Kidney (tissue), 14 donors: ENCODE measurements around the gene COL6A2. TPM values are rescaled to one million over a fixed set of nuclear protein-coding genes. Genes with fewer than 3 reads are reported as not detected.

ENCODE experiments used
- DNase-seq, 5 donors: peaks; one replicate each; pipeline ENCODE4 v3.0.0-alpha.2; 2013 to 2020
- FAIRE-seq: peaks from 2 replicates; lab custom pipeline; 2012; peaks lifted over from hg19 to GRCh38; lab: Jason Lieb, UNC
- H3K27ac ChIP-seq, 2 donors: one replicate each; pipeline ENCODE4 v1.7.0; 2013; ENCODE audit warnings: low read depth in 2 of 2, low read length in 2 of 2, inconsistent platforms in 1 of 2
- H3K27me3 ChIP-seq: one replicate; pipeline ENCODE4 v1.7.1; 2013; ENCODE audit warnings: low read length, inconsistent platforms; ENCODE audit not compliant: control insufficient read depth, insufficient read depth
- H3K36me3 ChIP-seq, 3 donors: one replicate each; pipeline versions ENCODE4 v1.7.0 to v1.7.1; 2013; ENCODE audit warnings: low read length in 3 of 3, control low read depth in 1 of 3, inconsistent platforms in 1 of 3; ENCODE audit not compliant: insufficient read depth in 3 of 3, control insufficient read depth in 2 of 3
- H3K4me1 ChIP-seq, 3 donors: one replicate each; pipeline versions ENCODE4 v1.7.0 to v1.7.1; 2013; ENCODE audit warnings: low read length in 3 of 3, inconsistent platforms in 1 of 3, low read depth in 1 of 3; ENCODE audit not compliant: control insufficient read depth in 2 of 3, insufficient read depth in 2 of 3
- H3K4me3 ChIP-seq, 3 donors: one replicate each; pipeline versions ENCODE4 v1.7.0 to v1.8.1; 2013; ENCODE audit warnings: low read length in 3 of 3, control low read depth in 1 of 3, inconsistent platforms in 1 of 3
- H3K9ac ChIP-seq, 3 donors: one replicate each; pipeline versions ENCODE4 v1.7.0 to v1.7.1; 2013; ENCODE audit warnings: low read length in 3 of 3, control low read depth in 1 of 3, inconsistent platforms in 1 of 3
- H3K9me3 ChIP-seq, 3 donors: one replicate each; pipeline versions ENCODE4 v1.7.0 to v1.7.1; 2013; ENCODE audit warnings: low read length in 3 of 3, control low read depth in 1 of 3, inconsistent platforms in 1 of 3; ENCODE audit not compliant: control insufficient read depth in 2 of 3, insufficient read depth in 1 of 3
- CTCF ChIP-seq: IDR thresholded peaks from 3 replicates; pipeline ENCODE4 v1.5.1; 2012; ENCODE audit warnings: mild to moderate bottlenecking, moderate library complexity, borderline replicate concordance; ENCODE audit not compliant: insufficient read depth; ENCODE audit errors: extremely low read depth
- intact Hi-C: fragments of 100-400 bp; cut with DNase I; formaldehyde crosslinking; loops from one replicate; pipeline ENCODE4 v1.11.1; 2022
- polyA plus RNA-seq: library from polyadenylated mRNA; stranded (reverse); fragments of 350-450 nt; fragmentation: Illumina TruSeq; extraction: RNeasy Lipid Tissue Mini Kit (QIAGEN cat#74804); gene quantifications from one replicate; pipeline ENCODE4 v1.2.3, GENCODE V29; 2014; ENCODE audit warnings: low read depth, low replicate concordance; ENCODE audit not compliant: insufficient read depth
- total RNA-seq: library from RNA; stranded (reverse); fragmentation: NEBNext Ultra II Directional; extraction: Animal tissue kit (Norgen Biotek cat#: 25700); gene quantifications from one replicate; pipeline ENCODE4 v1.2.1, GENCODE V29; 2021
- donor health status: control.
- donor health status: control.
- donor health status: control.
- donor health status: control.
- donor health status: control.
- donor health status: DM: yes; HTN: yes; CAD: no.
- donor health status: Normal renal cell carcinoma (clear cell type).

Gene COL6A2
- total and polyA plus RNA-seq, 2 donors from 2014 or later: 52.4 to 174 TPM

- intact Hi-C loops: no loop called here
- H3K9me3 ChIP-seq: no peaks in the 10 kb centered on the region
- H3K4me1 ChIP-seq: no peaks in the 10 kb centered on the region
- no peaks in the 10 kb centered on the region for H3K36me3 ChIP-seq
- no peaks in the 10 kb centered on the region for H3K27me3 ChIP-seq
- H3K9ac ChIP-seq: no peak overlapping the region
- no peak for TF ChIP-seq CTCF
- FAIRE-seq (no peak), DNase-seq (peak in 1 of 5 donors; percentile 41)
- H3K4me3 ChIP-seq: no peak overlapping the region
- no peak overlapping the region for H3K27ac ChIP-seq
These were observed 60.9 kb downstream of the COL6A2 start for GRCh38 chr21:46158666-46159300.

- TF ChIP-seq CTCF: no peak
- no peaks in the 10 kb centered on the region for H3K4me1 ChIP-seq
- no peak overlapping the region for H3K9ac ChIP-seq
- H3K36me3 ChIP-seq: no peaks in the 10 kb centered on the region
- DNase-seq: peak in 2 of 5 donors; percentile 16 to 31
- FAIRE-seq: no peak
- no peak overlapping the region for H3K27ac ChIP-seq
- no peaks in the 10 kb centered on the region for H3K27me3 ChIP-seq
- H3K9me3 ChIP-seq: no peaks in the 10 kb centered on the region
- intact Hi-C loops: no loop called here
- H3K4me3 ChIP-seq: no peak overlapping the region
These were observed 61.5 kb downstream of the COL6A2 start for GRCh38 chr21:46159390-46159789.

- intact Hi-C loops: no loop called here
- peak in 2 of 5 donors; percentile 8 to 67 for DNase-seq
- no peaks in the 10 kb centered on the region for H3K9me3 ChIP-seq
- no peaks in the 10 kb centered on the region for H3K27me3 ChIP-seq
- no peak for TF ChIP-seq CTCF
- no peaks in the 10 kb centered on the region for H3K36me3 ChIP-seq
- FAIRE-seq: no peak
- H3K4me3 ChIP-seq: no peak overlapping the region
- H3K4me1 ChIP-seq: no peaks in the 10 kb centered on the region
- no peak overlapping the region for H3K9ac ChIP-seq
- no peak overlapping the region for H3K27ac ChIP-seq
These were observed 62.1 kb downstream of the COL6A2 start for GRCh38 chr21:46159841-46160656.
